ENCODE results near the gene ACADSB.

ACADSB gene

GRCh38 chr10:123009105-123009820 lies 457 bp downstream of the ACADSB start:
- H3K4me3 ChIP-seq (ENCODE audit: low read depth, low read length): peak overlapping the region; percentile 97
- no peak for TF ChIP-seq CTCF (IDR thresholded peaks at IDR 0.05; ENCODE audit: low read depth, low read length)
- peak; percentile 17 for DNase-seq (ENCODE audit: low read depth, low spot score)
- in situ Hi-C loops (cut with HindIII; ENCODE audit: low sequenced_read_pairs): no loop called here

GRCh38 chr10:123011987-123012386 lies 3.2 kb downstream of the ACADSB start:
- DNase-seq (ENCODE audit: low read depth, low spot score): no peak
- TF ChIP-seq CTCF (IDR thresholded peaks at IDR 0.05; ENCODE audit: low read depth, low read length): no peak
- no peak overlapping the region for H3K4me3 ChIP-seq (ENCODE audit: low read depth, low read length)
- in situ Hi-C loops (cut with HindIII; ENCODE audit: low sequenced_read_pairs): no loop called here

GRCh38 chr10:123013456-123014419 lies 4.9 kb downstream of the ACADSB start:
- TF ChIP-seq CTCF (IDR thresholded peaks at IDR 0.05; ENCODE audit: low read depth, low read length): no peak
- DNase-seq (ENCODE audit: low read depth, low spot score): no peak
- in situ Hi-C loops (cut with HindIII; ENCODE audit: low sequenced_read_pairs): no loop called here
- H3K4me3 ChIP-seq (ENCODE audit: low read depth, low read length): no peak overlapping the region

- in situ Hi-C loops (cut with HindIII; ENCODE audit: low sequenced_read_pairs): no loop called here
- no peak overlapping the region for H3K4me3 ChIP-seq (ENCODE audit: low read depth, low read length)
- TF ChIP-seq CTCF (IDR thresholded peaks at IDR 0.05; ENCODE audit: low read depth, low read length): no peak
- DNase-seq (ENCODE audit: low read depth, low spot score): no peak
Observed at GRCh38 chr10:123014772-123015171, 6.0 kb downstream of the ACADSB start.

- H3K4me3 ChIP-seq (ENCODE audit: low read depth, low read length): no peak overlapping the region
- no peak for TF ChIP-seq CTCF (IDR thresholded peaks at IDR 0.05; ENCODE audit: low read depth, low read length)
- in situ Hi-C loops (cut with HindIII; ENCODE audit: low sequenced_read_pairs): no loop called here
- no peak for DNase-seq (ENCODE audit: low read depth, low spot score)
Observed at GRCh38 chr10:123016228-123016627, 7.4 kb downstream of the ACADSB start.

GRCh38 chr10:123017421-123018165 lies 8.8 kb downstream of the ACADSB start:
- TF ChIP-seq CTCF (IDR thresholded peaks at IDR 0.05; ENCODE audit: low read depth, low read length): no peak
- in situ Hi-C loops (cut with HindIII; ENCODE audit: low sequenced_read_pairs): no loop called here
- DNase-seq (ENCODE audit: low read depth, low spot score): no peak
- H3K4me3 ChIP-seq (ENCODE audit: low read depth, low read length): no peak overlapping the region

All from astrocyte of the spinal cord (primary cell).